Ishikawa (cell line): Measurements from ENCODE around the gene PDE4D.

Source experiments
- CEBPB ChIP-seq: IDR thresholded peaks from 2 replicates; pipeline ENCODE4 v1.6.1; 2012
- CREB1 ChIP-seq: IDR thresholded peaks from 2 replicates; pipeline ENCODE4 v1.6.1; 2012; ENCODE audit warnings: low read depth
- EGR1 ChIP-seq: IDR thresholded peaks from 2 replicates; pipeline ENCODE4 v1.6.1; 2012
- EP300 ChIP-seq: IDR thresholded peaks from 2 replicates; pipeline ENCODE4 v1.6.1; 2012; ENCODE audit warnings: borderline replicate concordance
- FOXM1 ChIP-seq: IDR thresholded peaks from 2 replicates; pipeline ENCODE4 v1.6.1; 2012; ENCODE audit warnings: low read depth, borderline replicate concordance
- MAX ChIP-seq: IDR thresholded peaks from 2 replicates; pipeline ENCODE4 v1.6.1; 2012
- NFIC ChIP-seq: IDR thresholded peaks from 2 replicates; pipeline ENCODE4 v1.6.1; 2012
- RAD21 ChIP-seq: IDR thresholded peaks from 2 replicates; pipeline ENCODE4 v1.6.1; 2012; ENCODE audit warnings: low read depth
- TAF1 ChIP-seq: IDR thresholded peaks from 2 replicates; pipeline ENCODE4 v1.6.1; 2012; ENCODE audit warnings: low read depth, mild to moderate bottlenecking
- TCF12 ChIP-seq: IDR thresholded peaks from 2 replicates; pipeline ENCODE4 v1.6.1; 2012; ENCODE audit warnings: low read depth
- TEAD4 ChIP-seq: IDR thresholded peaks from 2 replicates; pipeline ENCODE4 v1.6.1; 2012
- USF1 ChIP-seq: IDR thresholded peaks from 2 replicates; pipeline ENCODE4 v1.6.1; 2012
- YY1 ChIP-seq: IDR thresholded peaks from 2 replicates; pipeline ENCODE4 v1.6.1; 2012; ENCODE audit warnings: low read depth
- ZBTB7A ChIP-seq: IDR thresholded peaks from 2 replicates; pipeline ENCODE4 v1.6.1; 2012; ENCODE audit warnings: low read depth
- TF ChIP-seq, protein P1 (sequence below): IDR thresholded peaks from 2 replicates; pipeline ENCODE4 v1.6.1; 2012; ENCODE audit warnings: low read depth, mild to moderate bottlenecking

The PDE4D gene

GRCh38 chr5:59829922-59830321, 63.6 kb downstream of the PDE4D start:
- no peak for TF ChIP-seq CEBPB
- TF ChIP-seq ZBTB7A: no peak
- TF ChIP-seq, protein P1, sequence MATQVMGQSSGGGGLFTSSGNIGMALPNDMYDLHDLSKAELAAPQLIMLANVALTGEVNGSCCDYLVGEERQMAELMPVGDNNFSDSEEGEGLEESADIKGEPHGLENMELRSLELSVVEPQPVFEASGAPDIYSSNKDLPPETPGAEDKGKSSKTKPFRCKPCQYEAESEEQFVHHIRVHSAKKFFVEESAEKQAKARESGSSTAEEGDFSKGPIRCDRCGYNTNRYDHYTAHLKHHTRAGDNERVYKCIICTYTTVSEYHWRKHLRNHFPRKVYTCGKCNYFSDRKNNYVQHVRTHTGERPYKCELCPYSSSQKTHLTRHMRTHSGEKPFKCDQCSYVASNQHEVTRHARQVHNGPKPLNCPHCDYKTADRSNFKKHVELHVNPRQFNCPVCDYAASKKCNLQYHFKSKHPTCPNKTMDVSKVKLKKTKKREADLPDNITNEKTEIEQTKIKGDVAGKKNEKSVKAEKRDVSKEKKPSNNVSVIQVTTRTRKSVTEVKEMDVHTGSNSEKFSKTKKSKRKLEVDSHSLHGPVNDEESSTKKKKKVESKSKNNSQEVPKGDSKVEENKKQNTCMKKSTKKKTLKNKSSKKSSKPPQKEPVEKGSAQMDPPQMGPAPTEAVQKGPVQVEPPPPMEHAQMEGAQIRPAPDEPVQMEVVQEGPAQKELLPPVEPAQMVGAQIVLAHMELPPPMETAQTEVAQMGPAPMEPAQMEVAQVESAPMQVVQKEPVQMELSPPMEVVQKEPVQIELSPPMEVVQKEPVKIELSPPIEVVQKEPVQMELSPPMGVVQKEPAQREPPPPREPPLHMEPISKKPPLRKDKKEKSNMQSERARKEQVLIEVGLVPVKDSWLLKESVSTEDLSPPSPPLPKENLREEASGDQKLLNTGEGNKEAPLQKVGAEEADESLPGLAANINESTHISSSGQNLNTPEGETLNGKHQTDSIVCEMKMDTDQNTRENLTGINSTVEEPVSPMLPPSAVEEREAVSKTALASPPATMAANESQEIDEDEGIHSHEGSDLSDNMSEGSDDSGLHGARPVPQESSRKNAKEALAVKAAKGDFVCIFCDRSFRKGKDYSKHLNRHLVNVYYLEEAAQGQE: no peak
- TF ChIP-seq EP300: no peak
- no peak for TF ChIP-seq NFIC
- TF ChIP-seq TAF1: no peak
- no peak for TF ChIP-seq EGR1
- no peak for TF ChIP-seq YY1
- TF ChIP-seq RAD21: no peak
- TF ChIP-seq USF1: no peak

DNA sequence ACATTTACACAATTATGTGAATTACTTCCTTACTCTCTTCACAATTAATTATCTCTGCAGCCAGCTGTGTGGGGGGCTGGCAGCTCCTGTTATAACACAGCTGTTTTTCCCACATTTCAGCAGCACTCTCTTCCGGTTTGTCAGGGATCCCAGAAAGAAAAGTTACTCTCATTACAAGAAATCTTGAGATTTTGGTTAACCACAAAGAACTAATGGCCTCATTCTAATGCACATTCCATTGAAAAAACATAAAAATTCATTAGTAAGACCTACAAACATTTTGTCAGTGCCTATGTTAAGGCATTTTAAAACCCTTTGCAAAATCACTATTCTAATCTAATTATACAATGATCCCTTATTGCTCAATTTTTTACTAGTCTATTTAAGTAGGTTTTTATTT, 64.1 kb downstream of the PDE4D start:
- TF ChIP-seq YY1 (no peak), CREB1 (no peak), TCF12 (no peak), CEBPB (no peak), TAF1 (no peak), FOXM1 (no peak), TEAD4 (no peak), RAD21 (no peak), USF1 (no peak), NFIC (no peak), ZBTB7A (no peak), MAX (no peak), EP300 (no peak), EGR1 (no peak)

GRCh38 chr5:59828623-59829022, 64.9 kb downstream of the PDE4D start:
- TF ChIP-seq NFIC (no peak), TCF12 (no peak)

GRCh38 chr5:59826996-59827395, 66.5 kb downstream of the PDE4D start:
- TF ChIP-seq TCF12 (no peak), CREB1 (no peak), RAD21 (no peak), TEAD4 (no peak), CEBPB (no peak), TAF1 (no peak), NFIC (no peak), FOXM1 (no peak), EP300 (no peak), ZBTB7A (no peak), MAX (no peak), YY1 (no peak), USF1 (no peak)
- TF ChIP-seq, protein P1: no peak

DNA sequence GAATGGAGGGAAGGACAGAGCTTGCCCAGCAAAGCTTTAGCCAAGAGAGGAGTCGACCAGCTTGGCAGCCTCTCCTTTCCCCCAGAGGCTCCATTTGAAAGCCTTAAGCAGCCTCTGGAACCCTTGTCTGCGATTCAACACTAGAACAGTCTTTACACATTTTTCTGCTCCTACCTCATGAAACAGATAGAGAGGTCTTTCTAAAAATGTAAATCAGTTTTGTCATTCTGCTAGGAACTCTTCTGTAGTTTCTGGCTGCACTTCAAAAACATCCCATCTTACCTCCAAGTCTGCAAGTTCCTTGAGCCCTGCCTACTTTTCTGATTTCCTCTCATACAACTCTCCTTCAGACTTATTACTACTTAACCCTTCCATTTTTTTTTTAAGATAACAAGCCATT, 70.1 kb downstream of the PDE4D start:
- TF ChIP-seq, protein P1: no peak
- TF ChIP-seq CREB1 (no peak), NFIC (no peak)
